ENCODE data around the gene NEDD4L.
"Not testable (repeated sequence)": the region's sequence is repeated elsewhere in the genome, so short reads cannot be mapped to it uniquely, and the experiment has no call there.

The NEDD4L gene

DNA sequence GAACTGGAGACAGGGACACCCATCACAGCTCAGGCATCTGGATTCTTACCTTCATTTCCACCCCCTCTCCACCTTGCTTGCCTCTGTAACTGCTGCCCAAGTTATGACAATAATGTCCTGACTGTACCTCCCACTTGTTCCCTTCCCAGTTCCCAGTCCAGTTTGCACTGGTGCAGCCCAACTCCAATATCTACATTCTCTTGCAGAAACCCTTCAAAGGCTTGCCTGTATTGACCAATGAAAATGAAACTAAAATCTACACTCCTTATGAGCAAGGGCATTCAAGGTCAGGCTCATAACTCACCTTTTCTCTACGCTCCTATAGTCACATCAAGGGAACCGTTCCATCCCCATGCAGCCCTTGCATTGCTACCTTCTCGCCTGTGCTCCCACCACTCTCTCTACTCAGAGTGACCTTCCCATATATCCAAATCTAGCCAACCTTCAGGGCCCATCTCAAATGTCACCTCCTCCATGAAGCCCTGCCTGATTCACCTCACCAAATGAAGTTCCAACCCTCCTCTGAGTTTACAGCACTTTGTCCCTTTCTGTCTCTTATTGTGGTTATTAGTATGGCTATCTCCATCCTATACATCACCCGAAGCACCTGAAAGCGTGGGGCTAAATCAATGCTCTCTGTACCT, 365.9 kb downstream of the NEDD4L start:
- DNase-seq, result no peak

DNA sequence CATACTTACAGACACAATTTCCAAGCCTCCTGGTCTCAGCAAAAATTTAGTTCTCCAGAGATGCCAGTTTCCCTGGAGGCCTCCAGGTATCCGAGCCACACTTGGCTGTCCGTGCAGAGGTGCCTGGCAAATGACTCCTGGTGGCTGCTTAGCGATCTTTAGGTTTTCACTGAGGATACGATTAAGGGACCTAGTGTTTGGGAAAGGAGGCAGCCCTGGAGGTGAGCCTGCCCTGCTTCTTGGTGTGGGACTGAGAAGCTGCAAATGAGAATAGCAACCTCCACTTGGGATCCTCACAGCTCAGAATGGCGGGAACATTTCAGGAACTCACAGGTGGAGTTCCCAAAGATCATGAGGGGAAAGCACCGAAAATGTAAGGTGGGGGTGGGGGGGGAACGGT, 367.3 kb downstream of the NEDD4L start:
- no peak for DNase-seq

DNA sequence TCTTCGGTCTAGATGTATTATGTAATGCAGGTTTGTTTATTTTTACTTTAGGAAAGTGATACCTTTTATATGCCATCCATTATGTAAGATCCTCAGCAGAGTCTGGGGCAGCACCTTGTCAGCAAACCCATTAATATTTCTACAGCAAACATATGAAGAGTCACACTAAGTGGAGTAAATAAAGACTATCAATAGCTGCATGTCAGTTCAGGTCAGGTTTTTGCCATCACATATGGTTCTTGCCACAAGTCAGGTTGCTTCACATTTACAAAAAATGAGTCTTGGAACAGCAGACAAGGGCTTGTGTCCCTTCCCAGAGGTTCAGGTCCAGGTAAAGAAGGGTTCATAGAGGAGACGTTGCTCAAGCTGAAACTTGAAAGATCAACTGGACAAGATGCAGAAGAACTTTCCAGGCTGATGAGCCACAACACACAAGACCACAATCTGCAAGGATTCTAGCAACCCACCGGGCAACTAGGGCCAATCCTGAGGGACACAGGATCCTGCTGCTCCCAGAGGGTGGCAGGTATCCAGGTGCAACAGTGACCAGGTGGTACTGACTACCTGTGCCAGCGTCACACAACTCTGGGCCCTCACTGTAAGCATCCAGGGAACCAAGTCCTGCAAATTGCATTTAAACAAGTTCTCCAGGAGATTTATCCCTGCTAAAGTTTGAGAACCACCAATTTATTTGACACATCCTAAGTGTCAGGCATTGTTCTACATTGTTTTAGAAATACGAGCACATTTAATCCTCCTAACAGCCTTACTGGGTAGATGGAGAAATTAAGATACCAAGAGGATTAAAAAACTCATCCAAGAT, 369.0 kb downstream of the NEDD4L start:
- DNase-seq, result no peak

DNA sequence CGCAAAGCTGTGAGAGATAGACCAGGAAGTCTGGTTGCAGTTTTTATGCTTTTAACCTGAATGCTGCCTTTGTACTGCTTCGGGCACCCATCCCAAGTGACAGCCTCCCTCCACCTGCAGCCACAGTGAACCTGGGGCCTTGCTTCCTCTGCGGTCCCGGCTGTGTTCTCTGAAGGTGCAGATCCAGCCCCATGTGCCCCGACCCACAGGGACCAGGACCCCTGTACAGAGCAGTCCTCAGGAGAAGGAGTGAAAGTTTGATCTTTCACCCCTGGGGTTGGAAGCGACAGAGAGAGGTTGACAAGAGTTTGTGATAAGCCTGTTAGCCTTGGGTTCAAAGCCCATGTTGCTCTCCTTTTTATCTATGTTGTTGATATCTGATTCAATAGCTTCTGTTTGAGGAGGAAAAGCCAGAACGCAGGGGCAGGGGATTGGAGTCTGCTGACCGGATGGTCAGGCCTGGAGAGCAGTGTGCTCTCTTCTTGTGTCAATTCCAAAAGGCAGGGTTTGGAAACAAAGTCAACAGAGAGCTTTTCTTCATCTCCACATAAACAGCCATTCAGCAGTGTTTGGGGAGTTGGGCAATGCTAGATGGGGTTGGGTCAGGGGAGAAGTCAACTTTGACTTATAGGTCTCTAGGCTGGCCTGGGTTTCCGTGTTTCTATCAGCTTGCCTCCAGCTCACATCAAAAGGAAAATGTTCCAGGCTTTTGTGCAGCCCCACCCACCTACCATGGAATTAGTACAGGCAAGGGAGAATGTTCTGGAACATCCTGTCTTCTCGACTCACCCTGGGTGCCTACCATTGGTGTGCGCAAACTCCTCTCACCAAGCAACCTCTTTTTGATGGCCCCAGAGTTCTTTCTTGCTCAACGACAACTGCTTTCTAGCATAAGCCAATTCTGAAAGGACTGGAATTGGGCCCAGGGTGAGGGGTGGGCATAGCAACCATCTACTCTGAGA, 369.9 kb downstream of the NEDD4L start:
- no peak for DNase-seq

GRCh38 chr18:58416014-58416703, 372.1 kb downstream of the NEDD4L start:
- DNase-seq, result no peak

GRCh38 chr18:58416704-58417683, 373.0 kb downstream of the NEDD4L start:
- DNase-seq, result no peak

- DNase-seq, result no peak
These were observed 373.7 kb downstream of the NEDD4L start for GRCh38 chr18:58417752-58418151.

DNA sequence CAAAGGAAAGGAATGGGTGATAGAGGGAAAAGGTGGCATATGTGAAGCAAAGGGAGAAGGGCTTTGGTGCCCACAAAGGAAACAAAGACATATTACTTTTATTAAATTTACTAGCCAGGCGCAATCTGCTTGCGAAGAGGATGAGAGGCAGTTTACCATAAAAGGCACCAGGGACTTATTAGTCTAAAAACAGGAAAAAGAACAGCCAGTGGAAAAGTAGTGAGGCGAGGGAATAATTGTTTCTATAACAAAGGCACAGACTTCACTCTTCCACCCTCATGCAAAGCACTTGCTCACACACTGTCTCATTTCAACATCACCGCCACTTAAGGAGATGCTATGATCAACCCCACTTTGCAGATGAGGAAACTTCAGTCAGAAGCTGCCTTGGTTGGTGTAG, 374.3 kb downstream of the NEDD4L start:
- no peak for DNase-seq

- DNase-seq, result no peak
These were observed 375.7 kb downstream of the NEDD4L start for GRCh38 chr18:58419587-58420199.

DNA sequence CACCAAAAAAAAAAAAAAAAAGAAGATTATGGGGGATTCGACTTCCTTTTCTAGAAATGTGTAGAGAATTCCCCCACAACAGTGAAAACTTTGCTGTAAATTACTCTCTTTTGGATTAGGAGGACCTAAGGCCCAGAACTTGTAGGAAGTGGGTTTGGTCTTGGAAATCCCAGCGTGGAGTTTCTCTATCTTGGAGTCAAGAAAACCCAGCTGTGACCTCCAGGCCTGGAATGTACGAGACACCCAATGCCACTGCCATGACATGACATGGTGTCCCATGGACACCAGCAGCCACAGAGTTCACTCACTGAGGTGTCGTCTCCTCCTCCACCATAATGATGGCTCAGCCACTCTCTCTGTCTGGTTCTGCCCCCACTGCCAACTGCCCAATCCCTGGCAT, 382.6 kb downstream of the NEDD4L start:
- DNase-seq, result no peak

DNA sequence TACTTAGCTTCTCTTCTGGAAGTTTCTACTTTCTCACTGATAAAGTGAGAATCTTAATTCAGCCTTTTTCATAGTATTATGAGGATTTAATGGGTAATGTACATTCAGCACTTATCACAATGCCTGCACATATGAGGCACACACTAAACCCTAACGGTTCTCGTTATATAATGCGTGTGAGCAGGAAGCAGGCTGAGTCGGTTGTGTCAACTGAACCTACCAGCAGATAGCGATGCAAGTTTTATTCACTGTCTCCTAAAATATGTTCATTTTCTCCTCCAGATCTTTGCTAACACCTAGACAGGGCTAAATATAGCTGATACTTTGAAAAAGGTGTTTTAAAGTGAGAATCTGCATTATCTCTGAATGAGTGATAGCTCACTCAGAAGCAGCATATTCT, 383.3 kb downstream of the NEDD4L start:
- DNase-seq, result no peak

DNA sequence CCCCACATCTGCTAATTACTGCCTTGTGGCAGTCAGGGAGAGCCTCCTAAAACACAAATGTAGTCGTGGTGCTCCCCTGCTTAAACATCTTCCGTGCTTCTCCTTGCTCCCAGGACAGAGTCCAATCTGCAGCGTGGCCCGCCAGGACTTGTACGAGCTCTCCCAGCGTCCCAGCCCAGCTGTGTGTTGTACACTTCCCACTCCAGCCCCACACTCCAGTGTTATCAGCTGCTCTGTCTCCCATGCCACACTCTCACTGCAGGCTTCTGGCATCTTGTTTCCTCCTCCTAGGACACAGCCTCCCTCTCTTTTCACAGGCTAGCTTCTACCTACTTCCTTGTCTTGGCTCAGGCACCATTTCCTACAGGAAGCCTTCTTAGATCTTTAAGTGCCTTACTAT, 385.4 kb downstream of the NEDD4L start:
- DNase-seq, result no peak

- no peak for DNase-seq
These were observed 387.2 kb downstream of the NEDD4L start for GRCh38 chr18:58431215-58431614.

GRCh38 chr18:58432050-58432727, 388.2 kb downstream of the NEDD4L start:
- DNase-seq, result no peak

GRCh38 chr18:58435221-58436005, 391.4 kb downstream of the NEDD4L start:
- DNase-seq, result not testable (repeated sequence)

DNA sequence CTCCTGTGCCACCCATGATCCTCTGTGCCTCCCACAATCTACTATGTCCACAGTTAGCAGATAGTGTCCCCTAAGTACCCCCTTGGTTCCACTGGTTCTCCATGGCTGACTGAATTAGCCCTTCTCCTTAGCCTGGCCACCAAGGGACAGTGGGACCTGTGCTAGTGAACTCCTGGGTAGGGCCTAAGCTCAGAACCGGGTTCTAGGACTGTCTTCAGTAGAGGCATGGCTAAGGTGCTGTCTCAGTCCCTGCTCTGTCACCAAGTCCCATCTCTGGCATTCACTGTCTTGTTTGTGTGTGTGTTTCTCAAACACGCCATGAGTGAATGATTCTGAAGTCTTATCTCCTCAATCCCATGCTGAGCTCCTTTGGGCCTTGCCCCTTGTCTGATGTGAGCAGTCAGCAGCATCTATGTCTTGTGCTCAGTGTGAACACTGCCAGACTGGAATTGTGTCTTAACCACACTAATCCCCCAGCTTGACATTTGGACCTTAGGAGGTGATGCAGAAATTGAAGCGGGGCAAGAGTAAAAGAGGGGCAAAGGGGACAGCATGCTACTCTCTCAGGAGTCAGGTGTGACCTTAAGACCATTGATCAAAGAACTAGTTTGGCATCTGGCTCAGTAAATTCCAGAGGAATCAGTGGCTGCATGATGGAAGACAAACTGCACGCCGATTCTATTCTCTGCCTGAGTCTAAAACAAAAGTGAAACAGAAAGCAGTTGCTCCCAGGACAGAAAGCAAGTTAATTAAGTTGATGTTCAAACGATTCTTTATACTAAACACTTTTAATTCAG, 394.3 kb downstream of the NEDD4L start:
- no peak for DNase-seq

DNA sequence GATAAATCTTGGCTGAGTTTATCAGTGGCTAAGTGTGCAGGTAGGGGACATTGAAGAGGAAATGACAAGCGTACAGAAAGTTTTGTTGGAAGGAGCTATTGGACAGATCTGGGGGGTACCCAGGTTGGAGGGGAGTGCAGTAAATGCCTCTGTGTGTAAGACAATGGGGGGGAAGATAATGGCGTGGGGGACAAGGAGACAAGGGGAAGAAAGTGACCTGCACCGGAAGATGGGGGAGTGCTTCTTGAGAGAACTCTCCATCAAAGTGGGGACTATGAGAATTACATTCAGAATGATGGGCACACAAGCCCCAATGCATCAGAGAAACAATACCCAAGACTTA, 394.9 kb downstream of the NEDD4L start:
- no peak for DNase-seq

GRCh38 chr18:58443671-58444070, 399.6 kb downstream of the NEDD4L start:
- no peak for DNase-seq
